Measurements from ENCODE around the gene OGDH. TPM values are rescaled to one million over a fixed set of nuclear protein-coding genes. Genes with fewer than 3 reads are reported as not detected.

Gene OGDH
- total RNA-seq, 1 donor from 2014 or later, result 80.0 TPM

GRCh38 chr7:44678471-44679179, 72.2 kb downstream of the OGDH start:
- Mint-ChIP-seq H3K36me3 (ENCODE audit: low read depth) (peaks cover 31% of the 10 kb centered on the region), H3K27ac (ENCODE audit: unreplicated experiment) (no peak overlapping the region), H3K27me3 (ENCODE audit: low read depth) (no peaks in the 10 kb centered on the region), H3K9me3 (ENCODE audit: low read depth) (no peaks in the 10 kb centered on the region), H3K4me3 (ENCODE audit: unreplicated experiment) (no peak overlapping the region), H3K4me1 (ENCODE audit: low read depth) (peaks cover 3% of the 10 kb centered on the region)
- TF ChIP-seq CTCF (IDR thresholded peaks at IDR 0.05), result no peak
- DNase-seq (ENCODE audit: low spot score), result peak; percentile 35

- H3K36me3 Mint-ChIP-seq (ENCODE audit: low read depth), result peaks cover 22% of the 10 kb centered on the region
- no peak overlapping the region for H3K27ac Mint-ChIP-seq (ENCODE audit: unreplicated experiment)
- no peaks in the 10 kb centered on the region for H3K9me3 Mint-ChIP-seq (ENCODE audit: low read depth)
- no peaks in the 10 kb centered on the region for H3K27me3 Mint-ChIP-seq (ENCODE audit: low read depth)
- TF ChIP-seq CTCF (IDR thresholded peaks at IDR 0.05), result no peak
- DNase-seq (ENCODE audit: low spot score), result peak; percentile 49
- no peak overlapping the region for H3K4me3 Mint-ChIP-seq (ENCODE audit: unreplicated experiment)
- H3K4me1 Mint-ChIP-seq (ENCODE audit: low read depth), result peaks cover 10% of the 10 kb centered on the region
Observed at GRCh38 chr7:44681645-44682044, 75.2 kb downstream of the OGDH start.

- no peaks in the 10 kb centered on the region for H3K9me3 Mint-ChIP-seq (ENCODE audit: low read depth)
- peak overlapping the region; percentile 73 for H3K27ac Mint-ChIP-seq (ENCODE audit: unreplicated experiment)
- DNase-seq (ENCODE audit: low spot score), result no peak
- no peak for TF ChIP-seq CTCF (IDR thresholded peaks at IDR 0.05)
- H3K4me3 Mint-ChIP-seq (ENCODE audit: unreplicated experiment), result no peak overlapping the region
- peaks cover 9% of the 10 kb centered on the region for H3K36me3 Mint-ChIP-seq (ENCODE audit: low read depth)
- H3K4me1 Mint-ChIP-seq (ENCODE audit: low read depth), result peaks cover 7% of the 10 kb centered on the region
- H3K27me3 Mint-ChIP-seq (ENCODE audit: low read depth), result no peaks in the 10 kb centered on the region
Observed at GRCh38 chr7:44685723-44686122, 79.3 kb downstream of the OGDH start.

- H3K27me3 Mint-ChIP-seq (ENCODE audit: low read depth), result no peaks in the 10 kb centered on the region
- H3K4me1 Mint-ChIP-seq (ENCODE audit: low read depth), result peaks cover 16% of the 10 kb centered on the region
- H3K36me3 Mint-ChIP-seq (ENCODE audit: low read depth), result peaks cover 16% of the 10 kb centered on the region
- no peak overlapping the region for H3K27ac Mint-ChIP-seq (ENCODE audit: unreplicated experiment)
- no peak for DNase-seq (ENCODE audit: low spot score)
- no peak for TF ChIP-seq CTCF (IDR thresholded peaks at IDR 0.05)
- no peak overlapping the region for H3K4me3 Mint-ChIP-seq (ENCODE audit: unreplicated experiment)
- H3K9me3 Mint-ChIP-seq (ENCODE audit: low read depth), result no peaks in the 10 kb centered on the region
Observed at GRCh38 chr7:44689427-44689826, 83.0 kb downstream of the OGDH start.

- Mint-ChIP-seq H3K27ac (ENCODE audit: unreplicated experiment) (peak overlapping the region; percentile 81), H3K4me1 (ENCODE audit: low read depth) (peaks cover 9% of the 10 kb centered on the region), H3K36me3 (ENCODE audit: low read depth) (peaks cover 46% of the 10 kb centered on the region), H3K4me3 (ENCODE audit: unreplicated experiment) (no peak overlapping the region), H3K9me3 (ENCODE audit: low read depth) (no peaks in the 10 kb centered on the region), H3K27me3 (ENCODE audit: low read depth) (no peaks in the 10 kb centered on the region)
- no peak for TF ChIP-seq CTCF (IDR thresholded peaks at IDR 0.05)
- DNase-seq (ENCODE audit: low spot score), result no peak
Observed at GRCh38 chr7:44693641-44694313, 87.3 kb downstream of the OGDH start.

Data from chondrocyte (in vitro differentiated cells).